ENCODE results near the gene ZNF768.

DNA sequence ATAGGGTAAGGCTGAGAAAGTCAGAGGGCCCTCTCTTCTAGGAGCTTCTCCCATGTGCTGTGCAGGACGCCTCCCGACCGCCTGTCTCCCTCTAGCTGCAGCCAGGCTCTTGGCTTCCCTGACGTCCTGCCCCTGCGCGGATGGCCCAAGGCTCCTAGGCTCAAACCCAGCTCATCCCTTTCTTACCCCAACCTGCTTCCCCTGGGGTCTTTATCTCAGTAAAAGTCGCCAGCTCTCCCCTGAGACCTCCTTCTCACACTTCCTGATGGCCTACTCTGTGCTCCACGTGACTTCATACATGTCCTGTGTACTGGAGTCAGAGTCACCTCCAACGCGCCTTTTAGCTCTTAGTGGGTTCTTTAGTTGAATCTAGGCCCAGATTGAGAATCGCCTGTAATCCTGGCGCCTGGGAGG is 9.4 kb upstream of the ZNF768 start:
- TF ChIP-seq, protein P1, sequence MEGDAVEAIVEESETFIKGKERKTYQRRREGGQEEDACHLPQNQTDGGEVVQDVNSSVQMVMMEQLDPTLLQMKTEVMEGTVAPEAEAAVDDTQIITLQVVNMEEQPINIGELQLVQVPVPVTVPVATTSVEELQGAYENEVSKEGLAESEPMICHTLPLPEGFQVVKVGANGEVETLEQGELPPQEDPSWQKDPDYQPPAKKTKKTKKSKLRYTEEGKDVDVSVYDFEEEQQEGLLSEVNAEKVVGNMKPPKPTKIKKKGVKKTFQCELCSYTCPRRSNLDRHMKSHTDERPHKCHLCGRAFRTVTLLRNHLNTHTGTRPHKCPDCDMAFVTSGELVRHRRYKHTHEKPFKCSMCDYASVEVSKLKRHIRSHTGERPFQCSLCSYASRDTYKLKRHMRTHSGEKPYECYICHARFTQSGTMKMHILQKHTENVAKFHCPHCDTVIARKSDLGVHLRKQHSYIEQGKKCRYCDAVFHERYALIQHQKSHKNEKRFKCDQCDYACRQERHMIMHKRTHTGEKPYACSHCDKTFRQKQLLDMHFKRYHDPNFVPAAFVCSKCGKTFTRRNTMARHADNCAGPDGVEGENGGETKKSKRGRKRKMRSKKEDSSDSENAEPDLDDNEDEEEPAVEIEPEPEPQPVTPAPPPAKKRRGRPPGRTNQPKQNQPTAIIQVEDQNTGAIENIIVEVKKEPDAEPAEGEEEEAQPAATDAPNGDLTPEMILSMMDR (IDR thresholded peaks at IDR 0.05; ENCODE audit: low read depth, low read length, poor library complexity, severe bottlenecking) = peak; percentile 68
- TF ChIP-seq EZH2phosphoT487 (IDR thresholded peaks at IDR 0.05; ENCODE audit: borderline replicate concordance, low read length) = no peak
